Glutamatergic neuron (in vitro differentiated cells): ENCODE results near the gene MYO1C. TPM values are rescaled to one million over a fixed set of nuclear protein-coding genes. Genes with fewer than 3 reads are reported as not detected.

ENCODE experiments used
- DNase-seq: peaks from one replicate; pipeline ENCODE4 v3.0.0; 2022
- H3K27ac Mint-ChIP-seq: one replicate; pipeline ENCODE4 v1.8.0; 2020; ENCODE audit warnings: mild to moderate bottlenecking, mixed read lengths, inconsistent platforms; ENCODE audit not compliant: unreplicated experiment
- H3K27me3 Mint-ChIP-seq: one replicate; pipeline ENCODE4 v1.8.0; 2020; ENCODE audit warnings: mild to moderate bottlenecking, moderate library complexity, mixed read lengths, inconsistent platforms; ENCODE audit not compliant: unreplicated experiment
- H3K36me3 Mint-ChIP-seq: one replicate; pipeline ENCODE4 v1.8.0; 2020; ENCODE audit warnings: mild to moderate bottlenecking, mixed read lengths, inconsistent platforms; ENCODE audit not compliant: unreplicated experiment
- H3K4me1 Mint-ChIP-seq: one replicate; pipeline ENCODE4 v1.8.0; 2020; ENCODE audit warnings: mild to moderate bottlenecking, low read depth, mixed read lengths, inconsistent platforms; ENCODE audit not compliant: unreplicated experiment
- H3K4me3 Mint-ChIP-seq: one replicate; pipeline ENCODE4 v1.8.0; 2020; ENCODE audit warnings: mild to moderate bottlenecking, mixed read lengths, inconsistent platforms; ENCODE audit not compliant: unreplicated experiment
- H3K9me3 Mint-ChIP-seq: one replicate; pipeline ENCODE4 v1.8.0; 2020; ENCODE audit warnings: mild to moderate bottlenecking, moderate library complexity, mixed read lengths, inconsistent platforms; ENCODE audit not compliant: unreplicated experiment
- total RNA-seq: library from RNA; stranded (reverse); fragmentation: NEBNext Ultra II Directional; extraction: Animal tissue kit (Norgen Biotek cat#: 25700); gene quantifications from one replicate; pipeline ENCODE4 v1.2.1, GENCODE V29; 2021; ENCODE audit not compliant: unreplicated experiment
- TF ChIP-seq, protein P1 (sequence below): fragments of 200-600 bp; sonication (generic); IDR thresholded peaks from one replicate; pipeline ENCODE4 v1.5.0; 2021; ENCODE audit not compliant: partially characterized antibody, unreplicated experiment

The MYO1C gene
- total RNA-seq, 1 donor from 2014 or later: 58.5 TPM

DNA sequence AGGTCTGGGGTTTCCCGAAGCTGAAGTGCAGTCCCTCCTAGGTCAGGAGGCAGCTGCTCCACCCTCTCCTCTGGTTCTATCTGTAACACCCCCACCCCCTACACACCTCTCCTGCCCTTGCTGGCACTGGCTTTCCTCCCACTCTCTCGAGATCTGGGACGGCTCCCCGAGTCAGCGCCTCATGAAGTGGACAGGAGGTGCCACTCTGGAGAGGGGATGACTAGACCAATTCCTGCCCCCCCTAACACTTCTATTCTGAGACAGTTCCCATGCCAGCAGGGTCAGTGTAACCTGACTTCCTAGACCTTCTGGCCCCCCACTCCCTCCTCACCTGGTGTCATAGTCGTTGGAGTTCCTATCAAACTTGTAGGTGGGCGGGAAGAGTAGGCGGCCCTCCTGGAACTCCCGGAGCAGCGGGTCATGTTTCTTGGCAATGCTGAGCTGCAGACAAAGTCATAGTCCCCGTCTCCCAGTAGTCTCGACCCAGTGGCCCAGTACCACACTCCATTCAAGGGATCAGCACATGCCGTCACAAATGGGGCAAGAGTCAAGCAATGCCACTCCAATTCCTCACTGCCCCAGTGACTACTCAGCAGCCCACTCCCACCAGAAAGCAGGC is 14.3 kb upstream of the MYO1C start:
- H3K27me3 Mint-ChIP-seq: no peaks in the 10 kb centered on the region
- H3K9me3 Mint-ChIP-seq: peaks cover 5% of the 10 kb centered on the region
- H3K27ac Mint-ChIP-seq: no peak overlapping the region
- TF ChIP-seq, protein P1, sequence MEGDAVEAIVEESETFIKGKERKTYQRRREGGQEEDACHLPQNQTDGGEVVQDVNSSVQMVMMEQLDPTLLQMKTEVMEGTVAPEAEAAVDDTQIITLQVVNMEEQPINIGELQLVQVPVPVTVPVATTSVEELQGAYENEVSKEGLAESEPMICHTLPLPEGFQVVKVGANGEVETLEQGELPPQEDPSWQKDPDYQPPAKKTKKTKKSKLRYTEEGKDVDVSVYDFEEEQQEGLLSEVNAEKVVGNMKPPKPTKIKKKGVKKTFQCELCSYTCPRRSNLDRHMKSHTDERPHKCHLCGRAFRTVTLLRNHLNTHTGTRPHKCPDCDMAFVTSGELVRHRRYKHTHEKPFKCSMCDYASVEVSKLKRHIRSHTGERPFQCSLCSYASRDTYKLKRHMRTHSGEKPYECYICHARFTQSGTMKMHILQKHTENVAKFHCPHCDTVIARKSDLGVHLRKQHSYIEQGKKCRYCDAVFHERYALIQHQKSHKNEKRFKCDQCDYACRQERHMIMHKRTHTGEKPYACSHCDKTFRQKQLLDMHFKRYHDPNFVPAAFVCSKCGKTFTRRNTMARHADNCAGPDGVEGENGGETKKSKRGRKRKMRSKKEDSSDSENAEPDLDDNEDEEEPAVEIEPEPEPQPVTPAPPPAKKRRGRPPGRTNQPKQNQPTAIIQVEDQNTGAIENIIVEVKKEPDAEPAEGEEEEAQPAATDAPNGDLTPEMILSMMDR: no peak
- H3K4me3 Mint-ChIP-seq: no peak overlapping the region
- DNase-seq: no peak
- peaks cover 2% of the 10 kb centered on the region for H3K4me1 Mint-ChIP-seq
- no peaks in the 10 kb centered on the region for H3K36me3 Mint-ChIP-seq

DNA sequence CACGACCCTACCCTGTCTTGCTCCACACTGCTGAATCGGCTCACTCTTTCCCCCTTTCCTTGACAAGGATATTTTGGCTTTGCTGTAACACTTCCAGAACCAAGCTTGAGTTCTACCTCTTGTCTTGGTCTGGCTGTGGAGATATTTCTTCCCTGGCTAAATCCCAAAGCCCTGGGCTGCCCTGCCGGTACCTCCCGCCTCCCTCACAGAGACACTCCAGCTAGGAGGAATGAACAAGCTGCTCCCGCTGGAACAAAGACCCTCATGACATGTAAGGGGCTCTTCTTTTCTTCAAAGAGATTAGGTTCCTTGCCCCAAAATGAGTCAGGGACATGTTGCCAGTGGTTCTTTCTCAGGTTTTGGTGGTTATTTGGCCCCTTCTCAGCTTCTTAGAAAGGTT is 13.1 kb upstream of the MYO1C start:
- H3K9me3 Mint-ChIP-seq: peaks cover 5% of the 10 kb centered on the region
- TF ChIP-seq, protein P1: no peak
- H3K36me3 Mint-ChIP-seq: no peaks in the 10 kb centered on the region
- H3K4me1 Mint-ChIP-seq: peaks cover 2% of the 10 kb centered on the region
- no peak overlapping the region for H3K4me3 Mint-ChIP-seq
- no peak for DNase-seq
- no peak overlapping the region for H3K27ac Mint-ChIP-seq
- H3K27me3 Mint-ChIP-seq: no peaks in the 10 kb centered on the region

DNA sequence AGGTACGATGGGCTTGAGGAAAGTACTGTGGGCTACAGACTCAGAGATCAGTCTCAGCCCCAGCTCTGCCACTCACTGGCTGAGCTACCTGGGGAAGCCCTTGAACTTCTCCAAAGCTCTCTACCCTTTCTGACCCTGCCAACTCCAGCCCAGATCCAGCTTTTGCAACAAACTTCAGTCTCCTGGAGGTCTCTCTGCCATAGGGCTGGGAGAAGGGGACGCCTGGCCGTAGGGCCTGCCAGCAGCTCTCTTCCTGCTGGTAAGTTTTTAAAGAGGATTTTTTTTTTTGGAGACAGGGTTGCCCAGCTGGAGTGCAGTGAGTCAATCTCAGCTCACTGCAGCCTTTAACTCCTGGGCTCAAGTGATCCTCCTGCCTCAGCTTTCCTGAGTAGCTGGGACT is 12.4 kb upstream of the MYO1C start:
- Mint-ChIP-seq H3K27me3 (peaks cover 1% of the 10 kb centered on the region), H3K4me3 (no peak overlapping the region), H3K4me1 (peaks cover under 1% of the 10 kb centered on the region), H3K27ac (no peak overlapping the region), H3K9me3 (peaks cover 4% of the 10 kb centered on the region), H3K36me3 (no peaks in the 10 kb centered on the region)
- no peak for DNase-seq
- TF ChIP-seq, protein P1: no peak

DNA sequence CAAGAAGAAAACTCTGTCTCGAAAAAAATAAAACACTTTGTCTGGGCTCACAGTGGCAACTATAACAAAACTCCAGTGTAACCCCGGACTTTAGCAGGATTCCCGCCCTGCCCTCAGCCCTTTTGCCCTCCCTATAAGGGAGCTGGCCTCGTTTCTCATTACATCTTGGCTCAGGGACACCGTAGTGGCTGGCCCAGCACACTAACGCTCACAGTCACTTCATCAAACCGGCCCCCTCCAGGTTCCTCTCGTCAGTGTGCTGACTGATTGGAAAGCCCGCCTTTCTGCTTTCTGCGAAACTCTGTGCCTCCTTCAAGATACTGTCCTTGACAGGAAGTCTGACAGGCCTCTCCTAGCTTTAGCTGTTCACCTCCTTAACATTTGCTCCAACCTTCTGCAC is 11.2 kb upstream of the MYO1C start:
- no peak overlapping the region for H3K4me3 Mint-ChIP-seq
- H3K9me3 Mint-ChIP-seq: peaks cover 4% of the 10 kb centered on the region
- H3K27ac Mint-ChIP-seq: no peak overlapping the region
- peaks cover 1% of the 10 kb centered on the region for H3K27me3 Mint-ChIP-seq
- DNase-seq: no peak
- TF ChIP-seq, protein P1: no peak
- H3K36me3 Mint-ChIP-seq: no peaks in the 10 kb centered on the region
- no peaks in the 10 kb centered on the region for H3K4me1 Mint-ChIP-seq

DNA sequence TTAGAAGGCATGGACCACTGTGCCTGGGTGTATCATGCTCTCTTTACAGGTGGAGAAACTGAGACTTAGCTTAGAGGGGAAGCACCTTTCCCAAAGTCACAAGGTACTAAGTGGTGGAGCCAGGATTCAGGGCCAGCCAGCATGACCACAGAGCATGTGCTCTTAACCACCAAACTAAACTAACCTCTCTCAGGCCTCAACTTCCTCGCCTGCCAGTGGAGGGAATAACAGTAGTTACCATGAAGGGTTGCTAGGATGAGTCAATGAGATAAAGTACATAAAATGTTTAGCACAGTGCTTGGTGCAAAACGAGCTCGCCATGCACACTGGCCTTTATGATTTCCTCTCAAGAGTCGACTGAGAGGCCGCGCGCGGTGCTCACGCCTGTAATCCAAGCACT is 6.4 kb upstream of the MYO1C start:
- Mint-ChIP-seq H3K36me3 (no peaks in the 10 kb centered on the region), H3K4me3 (no peak overlapping the region), H3K4me1 (peaks cover 5% of the 10 kb centered on the region), H3K27ac (no peak overlapping the region), H3K9me3 (peaks cover 2% of the 10 kb centered on the region), H3K27me3 (peaks cover 1% of the 10 kb centered on the region)
- no peak for DNase-seq
- TF ChIP-seq, protein P1: no peak
